PC-3 (cell line): ENCODE results near the gene SMG6. TPM values are rescaled to one million over a fixed set of nuclear protein-coding genes. Genes with fewer than 3 reads are reported as not detected.

Source experiments
- ATAC-seq: fragments of 200-7000 bp; cut with Tn5 transposase; 2 replicates; pipeline ENCODE4 v1.9.1; 2020; ENCODE audit warnings: mild to moderate bottlenecking, moderate library complexity
- BruUV-seq: library from RNA; stranded (reverse); fragments of 400-500 nt; replicated peaks from 2 replicates; lab custom pipeline; 2021; lab: Mats Ljungman, UMichigan
- CTCF ChIA-PET: fragments of 300-600 bp; sonication (Branson Sonifier 250); formaldehyde crosslinking; loops from one replicate; lab custom pipeline; 2022; ENCODE audit warnings: antibody characterized with exemption; lab: Charles Lee
- POLR2A ChIA-PET: fragments of 300-600 bp; sonication (Branson Sonifier 250); formaldehyde crosslinking; loops from one replicate; lab custom pipeline; 2022; ENCODE audit warnings: antibody characterized with exemption; ENCODE audit not compliant: unreplicated experiment; lab: Charles Lee
- DNase-seq: peaks from one replicate; pipeline ENCODE4 v3.0.0-alpha.2; 2015
- H2AFZ ChIP-seq: fragments of 300-600 bp; sonication (generic); 2 replicates; pipeline ENCODE4 v1.6.0; 2016; ENCODE audit warnings: antibody characterized with exemption, low read length
- H3F3A ChIP-seq: fragments of 300-600 bp; sonication (generic); one replicate; pipeline ENCODE4 v1.6.0; 2017; ENCODE audit warnings: antibody characterized with exemption, low read length, control low read depth, mild to moderate bottlenecking; ENCODE audit not compliant: unreplicated experiment
- H3K27ac ChIP-seq: fragments of 300-600 bp; sonication (generic); 2 replicates; pipeline ENCODE4 v1.5.1; 2016; ENCODE audit warnings: mild to moderate bottlenecking, low read length
- H3K27me3 ChIP-seq: fragments of 300-600 bp; sonication (generic); 2 replicates; pipeline ENCODE4 v1.6.1; 2016; ENCODE audit warnings: low read length, mixed read lengths
- H3K36me3 ChIP-seq: fragments of 300-600 bp; sonication (generic); 2 replicates; pipeline ENCODE4 v1.6.1; 2016; ENCODE audit warnings: low read depth, mixed run types, low read length, mixed read lengths
- H3K4me1 ChIP-seq: fragments of 300-600 bp; sonication (generic); 2 replicates; pipeline ENCODE4 v1.5.1; 2016; ENCODE audit warnings: low read length; ENCODE audit not compliant: insufficient read depth
- H3K4me2 ChIP-seq: fragments of 300-600 bp; sonication (generic); 2 replicates; pipeline ENCODE4 v1.6.0; 2016; ENCODE audit warnings: low read length
- H3K4me3 ChIP-seq: fragments of 300-600 bp; sonication (generic); 2 replicates; pipeline ENCODE4 v1.5.1; 2016; ENCODE audit warnings: mild to moderate bottlenecking, low read length, mixed read lengths
- H3K79me2 ChIP-seq: fragments of 300-600 bp; sonication (generic); 2 replicates; pipeline ENCODE4 v1.6.1; 2017; ENCODE audit warnings: low read length, mixed read lengths
- H3K9ac ChIP-seq: fragments of 300-600 bp; sonication (generic); 2 replicates; pipeline ENCODE4 v1.6.0; 2016; ENCODE audit warnings: mild to moderate bottlenecking, low read length
- H3K9me2 ChIP-seq: fragments of 300-600 bp; sonication (generic); replicated peaks from 2 replicates; pipeline ENCODE4 v1.6.1; 2016; ENCODE audit warnings: mixed run types, low read length, mixed read lengths
- H3K9me3 ChIP-seq: fragments of 300-600 bp; sonication (generic); 2 replicates; pipeline ENCODE4 v1.6.1; 2016; ENCODE audit warnings: low read length, mixed read lengths
- H4K20me1 ChIP-seq: fragments of 300-600 bp; sonication (generic); 2 replicates; pipeline ENCODE4 v1.6.1; 2016; ENCODE audit warnings: low read length, mixed read lengths
- EZH2 ChIP-seq: fragments of 300-600 bp; sonication (generic); IDR thresholded peaks from one replicate; pipeline ENCODE4 v1.6.1; 2017; ENCODE audit warnings: antibody characterized with exemption, mild to moderate bottlenecking, low read length; ENCODE audit not compliant: unreplicated experiment
- EZH2phosphoT487 ChIP-seq: fragments of 300-600 bp; sonication (generic); IDR thresholded peaks from 2 replicates; pipeline ENCODE4 v1.6.1; 2018; ENCODE audit warnings: mild to moderate bottlenecking, antibody characterized with exemption, low read length, borderline replicate concordance
- intact Hi-C: fragments of 100-400 bp; cut with micrococcal nuclease; formaldehyde crosslinking; loops from 2 replicates; pipeline ENCODE4 v1.9.0; 2023
- total RNA-seq: library from RNA; depleted of rRNA; stranded (reverse); fragments of >200 nt; gene quantifications from 2 replicates; pipeline ENCODE4 v1.2.3, GENCODE V29; 2014
- TF ChIP-seq, protein P1 (sequence below): fragments of 300-600 bp; sonication (generic); conservative IDR thresholded peaks from 2 replicates; pipeline ENCODE4 v1.5.1; 2017; ENCODE audit warnings: antibody characterized with exemption, low read depth, mild to moderate bottlenecking, low read length

Gene SMG6
- total RNA-seq, 1 experiment from 2014 or later: 13.4 TPM

DNA sequence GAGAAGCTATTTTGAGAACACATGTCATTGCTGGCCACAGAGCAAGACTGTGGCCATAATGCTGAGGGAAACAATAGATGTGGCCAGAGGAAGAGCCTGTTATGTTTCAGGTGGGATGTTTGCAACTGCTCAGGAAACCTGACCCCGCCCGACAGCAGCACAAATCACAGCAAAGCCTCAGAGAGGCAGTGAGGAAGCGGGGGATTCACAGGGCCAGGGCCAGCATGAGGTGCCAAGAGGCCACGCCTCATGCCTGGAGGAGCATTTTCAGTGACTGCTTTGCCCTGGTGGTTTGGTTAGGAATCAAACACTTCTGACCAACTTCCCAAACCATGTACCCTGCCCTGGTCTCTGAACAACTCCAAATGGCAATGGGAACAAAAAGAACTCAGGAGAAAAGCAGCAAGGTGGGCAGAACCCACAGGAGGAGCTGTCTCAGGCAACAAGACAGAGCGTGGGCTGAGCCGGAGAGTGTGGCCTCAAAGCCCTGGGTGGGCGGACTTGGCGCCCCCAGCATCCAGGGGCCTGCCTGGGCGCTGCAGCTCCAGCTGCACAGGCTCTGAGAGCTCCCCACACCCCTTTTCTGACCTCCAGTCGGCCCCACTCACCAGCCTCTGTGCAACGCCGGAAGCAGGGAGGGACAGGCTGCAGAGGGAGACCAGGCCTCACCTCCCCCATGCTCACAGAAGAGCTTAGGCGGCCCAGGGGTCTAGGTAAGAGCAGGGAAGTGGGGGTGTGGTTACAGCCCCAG lies 228.1 kb downstream of the SMG6 start:
- Histone ChIP-seq H3K9me2 (no peaks in the 10 kb centered on the region), H3K27ac (peak overlapping the region; percentile 43), H3K4me3 (no peak overlapping the region), H3K27me3 (no peaks in the 10 kb centered on the region), H3K9me3 (no peaks in the 10 kb centered on the region), H3F3A (no peaks in the 10 kb centered on the region), H3K9ac (no peak overlapping the region; the same call in 1 of the 2 replicates), H4K20me1 (no peaks in the 10 kb centered on the region), H3K4me2 (no peak overlapping the region; the same call in 1 of the 2 replicates), H3K36me3 (no peaks in the 10 kb centered on the region), H3K79me2 (no peaks in the 10 kb centered on the region), H2AFZ (no peak overlapping the region), H3K4me1 (peaks cover 13% of the 10 kb centered on the region)
- ChIA-PET CTCF (no interaction called here), POLR2A (no interaction called here)
- TF ChIP-seq EZH2 (no peak), EZH2phosphoT487 (no peak)
- TF ChIP-seq, protein P1, sequence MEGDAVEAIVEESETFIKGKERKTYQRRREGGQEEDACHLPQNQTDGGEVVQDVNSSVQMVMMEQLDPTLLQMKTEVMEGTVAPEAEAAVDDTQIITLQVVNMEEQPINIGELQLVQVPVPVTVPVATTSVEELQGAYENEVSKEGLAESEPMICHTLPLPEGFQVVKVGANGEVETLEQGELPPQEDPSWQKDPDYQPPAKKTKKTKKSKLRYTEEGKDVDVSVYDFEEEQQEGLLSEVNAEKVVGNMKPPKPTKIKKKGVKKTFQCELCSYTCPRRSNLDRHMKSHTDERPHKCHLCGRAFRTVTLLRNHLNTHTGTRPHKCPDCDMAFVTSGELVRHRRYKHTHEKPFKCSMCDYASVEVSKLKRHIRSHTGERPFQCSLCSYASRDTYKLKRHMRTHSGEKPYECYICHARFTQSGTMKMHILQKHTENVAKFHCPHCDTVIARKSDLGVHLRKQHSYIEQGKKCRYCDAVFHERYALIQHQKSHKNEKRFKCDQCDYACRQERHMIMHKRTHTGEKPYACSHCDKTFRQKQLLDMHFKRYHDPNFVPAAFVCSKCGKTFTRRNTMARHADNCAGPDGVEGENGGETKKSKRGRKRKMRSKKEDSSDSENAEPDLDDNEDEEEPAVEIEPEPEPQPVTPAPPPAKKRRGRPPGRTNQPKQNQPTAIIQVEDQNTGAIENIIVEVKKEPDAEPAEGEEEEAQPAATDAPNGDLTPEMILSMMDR: no peak
- BruUV-seq: no TSS peak
- intact Hi-C loops: no loop called here
- DNase-seq (peak; percentile 58), ATAC-seq (peak; percentile 76)

DNA sequence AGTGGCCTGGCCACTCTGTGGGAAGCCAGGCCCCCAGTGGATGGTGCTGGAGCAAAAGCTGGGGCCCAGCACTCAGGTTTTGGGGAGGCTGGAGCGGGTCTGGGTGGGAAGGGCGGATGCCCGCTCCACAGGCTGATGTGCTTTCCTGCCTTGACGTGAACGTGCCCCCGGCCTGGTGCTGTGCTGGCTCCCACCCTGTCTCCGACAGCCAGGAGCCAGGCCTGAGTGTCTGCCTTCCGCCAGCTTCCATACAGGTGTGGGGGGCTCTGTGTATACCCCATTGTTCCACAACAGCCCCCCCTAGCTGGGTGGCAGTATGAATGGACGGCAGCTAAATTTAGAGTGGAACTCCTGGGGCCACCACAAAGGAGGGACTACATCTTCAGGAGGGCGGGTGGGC lies 228.7 kb downstream of the SMG6 start:
- DNase-seq (no peak), ATAC-seq (no peak)
- Histone ChIP-seq H3K9me3 (no peaks in the 10 kb centered on the region), H3K4me3 (no peak overlapping the region), H3K36me3 (no peaks in the 10 kb centered on the region), H3K27ac (no peak overlapping the region), H3K9me2 (no peaks in the 10 kb centered on the region), H3K27me3 (no peaks in the 10 kb centered on the region), H4K20me1 (no peaks in the 10 kb centered on the region), H3F3A (no peaks in the 10 kb centered on the region), H3K4me1 (peaks cover 18% of the 10 kb centered on the region), H2AFZ (no peak overlapping the region), H3K4me2 (no peak overlapping the region), H3K9ac (no peak overlapping the region), H3K79me2 (no peaks in the 10 kb centered on the region)
- BruUV-seq: no TSS peak
- TF ChIP-seq EZH2phosphoT487 (no peak), EZH2 (no peak)
- TF ChIP-seq, protein P1: no peak
- POLR2A ChIA-PET: no interaction called here
- CTCF ChIA-PET: no interaction called here
- intact Hi-C loops: no loop called here
